Ovary (tissue), 9 donors: ENCODE data around the gene KAT5. TPM values are rescaled to one million over a fixed set of nuclear protein-coding genes. Genes with fewer than 3 reads are reported as not detected.
"Not testable (repeated sequence)": the region's sequence is repeated elsewhere in the genome, so short reads cannot be mapped to it uniquely, and the experiment has no call there.

Experiments
- DNase-seq, 5 donors: peaks; one replicate each; pipeline ENCODE4 v3.0.0-alpha.2; 2019 to 2020
- H3K27ac ChIP-seq, 2 donors: fragments of 200-600 bp; one replicate each; pipeline versions ENCODE4 v1.5.1 to v1.8.0; 2019 to 2022
- H3K27me3 ChIP-seq: fragments of 200-600 bp; one replicate; pipeline ENCODE4 v1.8.0; 2022
- H3K36me3 ChIP-seq: fragments of 200-600 bp; sonication (generic); one replicate; pipeline ENCODE4 v1.5.1; 2019
- H3K4me1 ChIP-seq: one replicate; pipeline ENCODE4 v1.8.1; 2013; ENCODE audit warnings: mild to moderate bottlenecking, moderate library complexity; ENCODE audit not compliant: insufficient read depth
- H3K4me3 ChIP-seq: fragments of 200-600 bp; sonication (generic); one replicate; pipeline ENCODE4 v1.5.1; 2017
- H3K9me3 ChIP-seq, 2 donors: fragments of 200-600 bp in 1 of 2; sonication (generic) in 1 of 2; one replicate each; pipeline versions ENCODE4 v1.5.1 to v1.8.1; 2013 to 2019; ENCODE audit warnings: mild to moderate bottlenecking in 1 of 2, moderate library complexity in 1 of 2
- EP300 ChIP-seq: sonication (generic); formaldehyde crosslinking; IDR thresholded peaks from one replicate; pipeline ENCODE4 v1.6.1; 2017; ENCODE audit warnings: antibody characterized with exemption
- POLR2A ChIP-seq: fragments of 450-650 bp; IDR thresholded peaks from one replicate; pipeline ENCODE4 v1.6.1; 2017; ENCODE audit warnings: antibody characterized with exemption, mild to moderate bottlenecking, moderate library complexity
- WGBS, 3 donors: extraction: QIAGEN DNeasy Blood & Tissue Kit in 1 of 3; methylation state at CpG; one replicate each; pipeline versions ENCODE4 v1.1.5 to v1.1.7; 2013 to 2017; 5-methylcytosine and 5-hydroxymethylcytosine counted together
- intact Hi-C, 4 donors: fragments of 100-400 bp; cut with DNase I; formaldehyde crosslinking; loops; one replicate each; pipeline versions ENCODE4 v1.11.0 to v1.15.1; 2022 to 2023
- polyA plus RNA-seq, 2 donors: library from polyadenylated mRNA; stranded (reverse); fragments of 200-250 nt in 1 of 2; fragments of 350-450 nt in 1 of 2; fragmentation: Illumina TruSeq in 1 of 2; extraction: RNeasy Lipid Tissue Mini Kit (QIAGEN cat#74804) in 1 of 2; gene quantifications; one replicate each; pipeline ENCODE4 v1.2.3, GENCODE V29; 2013 to 2014
- total RNA-seq, 7 donors: library from RNA; depleted of rRNA in 2 of 7; stranded (reverse); fragments of >200 nt in 2 of 7; fragmentation: NEBNext Ultra II Directional in 3 of 7; extraction: Animal tissue kit (Norgen Biotek cat#: 25700) in 3 of 7; gene quantifications; one replicate each; pipeline versions ENCODE4 v1.1.0 to v1.2.4, GENCODE V29; 2016 to 2023
- TF ChIP-seq, protein P1 (sequence below), 3 donors: fragments of 450-650 bp in 2 of 3; fragments of 200-600 bp in 1 of 3; IDR thresholded peaks; one replicate each; pipeline versions ENCODE4 v1.5.1 to v1.8.0; 2016 to 2022; ENCODE audit warnings: antibody characterized with exemption in 3 of 3, mild to moderate bottlenecking in 1 of 3
- donor health status: DM: no; HTN: no; CAD: no; lungs with moderate emphysema.
- donor health status: DM: no; HTN: no; CAD: no.
- donor health status: Bipolar disorder and iron deficiency.
- donor health status: DM: yes; HTN: yes; CAD: no.
- donor health status: DM: no; HTN: no; CAD: no.
- donor health status: DM: yes; HTN: yes; CAD: no.

The KAT5 gene
- total and polyA plus RNA-seq, 9 donors: 56.1 to 110 (median 67.0) TPM

DNA sequence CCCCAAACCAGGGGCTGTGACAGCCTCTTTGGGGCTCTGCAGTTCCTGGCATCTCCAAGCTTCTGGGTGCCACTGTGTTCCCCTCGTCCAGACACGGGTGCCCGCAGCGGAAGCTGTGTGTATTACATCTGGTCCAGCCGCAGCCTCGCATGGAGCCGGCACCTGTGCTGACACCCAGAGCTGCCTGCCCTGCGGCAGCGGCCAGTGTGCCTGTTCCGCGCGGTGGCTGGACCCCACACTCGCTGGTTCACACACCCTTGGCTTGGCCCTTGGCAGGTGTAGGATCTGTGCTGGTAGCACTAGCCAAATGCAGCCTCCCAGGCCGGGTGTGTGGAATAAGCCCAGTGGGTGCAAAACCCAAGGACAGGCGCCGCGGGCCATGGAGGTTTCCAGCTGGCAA lies 33.0 kb downstream of the KAT5 start:
- TF ChIP-seq EP300: no peak
- no peak for TF ChIP-seq POLR2A
- TF ChIP-seq, protein P1, sequence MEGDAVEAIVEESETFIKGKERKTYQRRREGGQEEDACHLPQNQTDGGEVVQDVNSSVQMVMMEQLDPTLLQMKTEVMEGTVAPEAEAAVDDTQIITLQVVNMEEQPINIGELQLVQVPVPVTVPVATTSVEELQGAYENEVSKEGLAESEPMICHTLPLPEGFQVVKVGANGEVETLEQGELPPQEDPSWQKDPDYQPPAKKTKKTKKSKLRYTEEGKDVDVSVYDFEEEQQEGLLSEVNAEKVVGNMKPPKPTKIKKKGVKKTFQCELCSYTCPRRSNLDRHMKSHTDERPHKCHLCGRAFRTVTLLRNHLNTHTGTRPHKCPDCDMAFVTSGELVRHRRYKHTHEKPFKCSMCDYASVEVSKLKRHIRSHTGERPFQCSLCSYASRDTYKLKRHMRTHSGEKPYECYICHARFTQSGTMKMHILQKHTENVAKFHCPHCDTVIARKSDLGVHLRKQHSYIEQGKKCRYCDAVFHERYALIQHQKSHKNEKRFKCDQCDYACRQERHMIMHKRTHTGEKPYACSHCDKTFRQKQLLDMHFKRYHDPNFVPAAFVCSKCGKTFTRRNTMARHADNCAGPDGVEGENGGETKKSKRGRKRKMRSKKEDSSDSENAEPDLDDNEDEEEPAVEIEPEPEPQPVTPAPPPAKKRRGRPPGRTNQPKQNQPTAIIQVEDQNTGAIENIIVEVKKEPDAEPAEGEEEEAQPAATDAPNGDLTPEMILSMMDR (IDR thresholded peaks at IDR 0.05): no peak
- H3K27ac ChIP-seq: no peak overlapping the region

DNA sequence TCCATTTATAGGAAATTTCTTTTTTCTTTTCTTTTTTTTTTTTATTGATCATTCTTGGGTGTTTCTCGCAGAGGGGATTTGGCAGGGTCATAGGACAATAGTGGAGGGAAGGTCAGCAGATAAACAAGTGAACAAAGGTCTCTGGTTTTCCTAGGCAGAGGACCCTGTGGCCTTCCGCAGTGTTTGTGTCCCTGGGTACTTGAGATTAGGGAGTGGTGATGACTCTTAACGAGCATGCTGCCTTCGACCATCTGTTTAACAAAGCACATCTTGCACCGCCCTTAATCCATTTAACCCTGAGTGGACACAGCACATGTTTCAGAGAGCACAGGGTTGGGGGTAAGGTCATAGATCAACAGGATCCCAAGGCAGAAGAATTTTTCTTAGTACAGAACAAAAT lies 50.1 kb downstream of the KAT5 start:
- intact Hi-C loops, H3K27ac ChIP-seq, DNase-seq, H3K9me3 ChIP-seq, H3K36me3 ChIP-seq, H3K27me3 ChIP-seq, H3K4me1 ChIP-seq, H3K4me3 ChIP-seq: not testable (repeated sequence)
- 65 to 77% (median 67%) methylated on average over 5 of the region's 5 CpGs for WGBS, 3 donors

More for the DNA sequence above, 33.0 kb downstream of the KAT5 start:
- no peak for DNase-seq
- 89 to 93% (median 91%) methylated on average over 14 to 17 of the region's 17 CpGs for WGBS, 3 donors
- H3K27me3 ChIP-seq: no peaks in the 10 kb centered on the region
- intact Hi-C loops: no loop called here
- no peaks in the 10 kb centered on the region for H3K4me1 ChIP-seq
- no peaks in the 10 kb centered on the region for H3K36me3 ChIP-seq
- H3K4me3 ChIP-seq: no peak overlapping the region
- H3K9me3 ChIP-seq: no peaks in the 10 kb centered on the region

DNA sequence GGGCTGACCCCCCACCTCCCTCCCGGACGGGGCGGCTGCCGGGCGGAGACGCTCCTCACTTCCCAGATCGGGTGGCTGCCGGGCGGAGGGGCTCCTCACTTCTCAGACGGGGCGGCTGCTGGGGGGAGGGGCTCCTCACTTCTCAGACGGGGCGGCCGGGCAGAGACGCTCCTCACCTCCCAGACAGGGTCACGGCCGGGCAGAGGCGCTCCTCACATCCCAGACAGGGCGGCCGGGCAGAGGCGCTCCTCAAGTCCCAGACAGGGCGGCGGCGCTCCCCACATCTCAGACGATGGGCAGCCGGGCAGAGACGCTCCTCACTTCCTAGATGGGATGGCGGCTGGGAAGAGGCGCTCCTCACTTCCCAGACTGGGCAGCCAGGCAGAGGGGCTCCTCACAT lies 50.8 kb downstream of the KAT5 start:
- H3K4me3 ChIP-seq, H3K9me3 ChIP-seq, H3K4me1 ChIP-seq, H3K27ac ChIP-seq, H3K36me3 ChIP-seq, DNase-seq, H3K27me3 ChIP-seq, intact Hi-C loops: not testable (repeated sequence)
- WGBS, 3 donors: 90 to 93% (median 92%) methylated on average over 20 to 29 of the region's 29 CpGs

DNA sequence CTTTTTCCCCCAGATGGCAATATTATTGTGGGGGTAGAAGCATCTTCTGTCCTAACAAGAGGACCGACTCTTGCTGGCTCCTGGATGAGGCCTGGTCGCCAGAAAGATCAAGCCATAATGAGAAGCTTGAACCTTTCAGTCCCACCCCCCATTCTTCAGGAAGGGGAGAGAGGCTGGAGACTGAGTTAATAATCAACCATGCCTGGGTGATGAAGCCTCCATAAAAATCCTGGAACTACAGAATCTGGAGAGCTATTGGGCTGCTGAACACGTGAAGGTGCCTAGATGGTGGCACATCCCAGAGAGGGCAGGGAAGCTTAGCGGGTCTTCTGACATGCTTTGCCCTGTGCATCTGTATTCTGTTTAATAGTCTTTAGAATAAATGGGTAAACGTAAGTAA lies 52.4 kb downstream of the KAT5 start:
- Histone ChIP-seq H3K27ac (no peak overlapping the region), H3K9me3 (no peaks in the 10 kb centered on the region), H3K4me3 (no peak overlapping the region), H3K4me1 (no peaks in the 10 kb centered on the region), H3K27me3 (no peaks in the 10 kb centered on the region), H3K36me3 (no peaks in the 10 kb centered on the region)
- TF ChIP-seq EP300: no peak
- TF ChIP-seq, protein P1 (IDR thresholded peaks at IDR 0.05): no peak
- no peak for TF ChIP-seq POLR2A
- no peak for DNase-seq
- 78 to 79% (median 78%) methylated on average over 5 of the region's 5 CpGs for WGBS, 3 donors
- intact Hi-C loops: no loop called here

DNA sequence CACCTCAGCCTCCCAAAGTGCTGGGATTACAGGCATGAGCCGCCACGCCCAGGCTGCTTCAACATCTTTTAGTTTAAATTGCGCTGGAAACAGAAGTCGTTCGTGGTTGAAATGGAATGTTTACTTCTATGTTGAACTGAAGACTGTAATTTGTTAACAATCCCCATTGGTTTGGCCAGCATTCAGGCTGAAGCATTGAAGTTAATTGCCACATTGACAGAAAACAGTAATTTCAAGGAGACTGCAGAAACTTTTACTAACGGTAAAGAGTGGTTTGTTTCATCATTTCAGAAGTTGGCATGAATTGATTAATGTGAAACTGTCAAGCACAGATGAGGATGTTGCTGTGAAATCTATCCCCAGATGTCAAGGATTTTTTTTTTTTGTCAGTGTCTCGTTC lies 54.5 kb downstream of the KAT5 start:
- no peak overlapping the region for H3K4me3 ChIP-seq
- WGBS, 3 donors: 37 to 46% (median 44%) methylated on average over 7 of the region's 7 CpGs
- no peaks in the 10 kb centered on the region for H3K36me3 ChIP-seq
- H3K27me3 ChIP-seq: no peaks in the 10 kb centered on the region
- intact Hi-C loops: no loop called here
- no peaks in the 10 kb centered on the region for H3K4me1 ChIP-seq
- no peaks in the 10 kb centered on the region for H3K9me3 ChIP-seq
- TF ChIP-seq EP300 (no peak), POLR2A (no peak)
- no peak overlapping the region for H3K27ac ChIP-seq
- no peak for DNase-seq

DNA sequence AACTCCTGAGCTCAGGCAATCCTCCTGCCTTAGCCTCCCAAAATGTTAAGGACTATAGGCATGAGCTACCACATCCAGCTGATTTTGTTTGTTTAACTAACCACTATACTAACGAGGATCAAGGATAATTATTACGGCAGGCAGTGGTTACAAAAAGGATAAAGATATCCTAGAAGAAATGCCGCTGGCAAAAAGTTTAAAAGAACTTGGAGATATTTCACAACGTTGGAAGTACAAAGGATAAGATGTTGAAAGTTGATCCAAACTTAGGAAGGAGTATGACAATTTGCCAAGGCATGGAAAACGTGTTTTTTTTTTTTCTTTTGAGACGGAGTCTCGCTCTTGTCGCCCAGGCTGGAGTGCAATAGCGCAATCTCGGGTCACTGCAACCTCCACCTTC lies 55.4 kb downstream of the KAT5 start:
- Histone ChIP-seq H3K36me3 (no peaks in the 10 kb centered on the region), H3K9me3 (no peaks in the 10 kb centered on the region), H3K27me3 (no peaks in the 10 kb centered on the region), H3K27ac (no peak overlapping the region), H3K4me3 (no peak overlapping the region), H3K4me1 (no peaks in the 10 kb centered on the region)
- no peak for DNase-seq
- TF ChIP-seq, protein P1 (IDR thresholded peaks at IDR 0.05): no peak
- intact Hi-C loops: no loop called here
- 37 to 41% (median 40%) methylated on average over 10 of the region's 10 CpGs for WGBS, 3 donors

DNA sequence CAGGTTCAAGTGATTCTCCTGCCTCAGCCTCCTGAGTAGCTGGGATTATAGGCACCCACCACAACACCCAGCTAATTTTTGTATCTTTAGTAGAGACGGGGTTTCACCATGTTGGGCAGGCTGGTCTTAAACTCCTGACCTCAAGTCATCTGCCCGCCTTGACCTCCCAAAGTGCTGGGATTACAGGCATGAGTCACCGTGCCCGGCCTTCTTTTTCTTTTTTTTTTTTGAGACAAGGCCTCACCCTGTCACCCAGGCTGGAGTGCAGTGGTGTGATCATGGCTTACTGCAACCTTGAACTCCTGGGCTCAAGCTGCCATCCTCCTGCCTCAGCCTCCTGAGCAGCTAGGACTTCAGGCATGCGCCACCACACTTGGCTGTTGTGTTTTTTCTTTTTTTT lies 55.8 kb downstream of the KAT5 start:
- 81 to 86% (median 82%) methylated on average over 5 of the region's 5 CpGs for WGBS, 3 donors
- DNase-seq, H3K27me3 ChIP-seq, H3K4me1 ChIP-seq, H3K36me3 ChIP-seq, H3K4me3 ChIP-seq, H3K9me3 ChIP-seq, H3K27ac ChIP-seq: not testable (repeated sequence)
- intact Hi-C loops: loop anchor here in 1 of 4 donors (2.0 kb wide), 1 partner anchor 149 kb away; no protein-coding TSS in a partner anchor
